Endodermal cell (in vitro differentiated cells): Measurements from ENCODE around the gene RNASE2. TPM values are rescaled to one million over a fixed set of nuclear protein-coding genes. Genes with fewer than 3 reads are reported as not detected.
"Not testable (repeated sequence)": the region's sequence is repeated elsewhere in the genome, so short reads cannot be mapped to it uniquely, and the experiment has no call there.

ENCODE experiments used
- DNase-seq: peaks from one replicate; pipeline ENCODE4 v3.0.0-alpha.2; 2017
- H3K27ac ChIP-seq: 2 replicates; pipeline ENCODE4 v1.5.1; 2013; ENCODE audit warnings: mild to moderate bottlenecking, low read depth, low read length, moderate library complexity
- H3K27me3 ChIP-seq: 2 replicates; pipeline ENCODE4 v1.6.1; 2013; ENCODE audit warnings: mild to moderate bottlenecking, low read length, moderate library complexity; ENCODE audit not compliant: insufficient read depth, control insufficient read depth, poor library complexity, severe bottlenecking
- H3K36me3 ChIP-seq: 2 replicates; pipeline ENCODE4 v1.7.0; 2013; ENCODE audit warnings: mild to moderate bottlenecking, low read length, moderate library complexity; ENCODE audit not compliant: control insufficient read depth, insufficient read depth
- H3K4me1 ChIP-seq: one replicate; pipeline ENCODE4 v1.7.0; 2013; ENCODE audit warnings: low read length; ENCODE audit not compliant: control insufficient read depth, insufficient read depth
- H3K4me3 ChIP-seq: 2 replicates; pipeline ENCODE4 v1.5.1; 2013; ENCODE audit warnings: mild to moderate bottlenecking, low read length, moderate library complexity
- H3K9ac ChIP-seq: 2 replicates; pipeline ENCODE4 v1.6.1; 2013; ENCODE audit warnings: mild to moderate bottlenecking, low read length, moderate library complexity; ENCODE audit not compliant: poor library complexity, severe bottlenecking; ENCODE audit errors: extremely low read depth
- H3K9me3 ChIP-seq: 2 replicates; pipeline ENCODE4 v1.6.1; 2013; ENCODE audit warnings: mild to moderate bottlenecking, low read length, moderate library complexity; ENCODE audit not compliant: control insufficient read depth
- H3K27ac Mint-ChIP-seq: 2 replicates; pipeline ENCODE4 v1.8.0; 2020; ENCODE audit warnings: mixed read lengths
- H3K27me3 Mint-ChIP-seq: 2 replicates; pipeline ENCODE4 v1.8.0; 2021; ENCODE audit warnings: mild to moderate bottlenecking, mixed read lengths; ENCODE audit not compliant: insufficient read depth
- H3K36me3 Mint-ChIP-seq: 2 replicates; pipeline ENCODE4 v1.8.0; 2020; ENCODE audit warnings: low read depth, mixed read lengths
- H3K4me1 Mint-ChIP-seq: 2 replicates; pipeline ENCODE4 v1.8.0; 2020; ENCODE audit warnings: mixed read lengths
- H3K4me3 Mint-ChIP-seq: 2 replicates; pipeline ENCODE4 v1.8.0; 2020; ENCODE audit warnings: mild to moderate bottlenecking, moderate library complexity, mixed read lengths
- H3K9me3 Mint-ChIP-seq: 2 replicates; pipeline ENCODE4 v1.8.0; 2020; ENCODE audit warnings: mild to moderate bottlenecking, mixed read lengths
- WGBS, 2 experiments: methylation state at CpG; one replicate each; pipeline versions ENCODE4 v1.1.5 to v1.1.7; 2013; ENCODE audit warnings: missing lambda C conversion rate in 2 of 2, mixed read lengths in 1 of 2; ENCODE audit not compliant: insufficient coverage in 1 of 2, insufficient read length in 1 of 2; 5-methylcytosine and 5-hydroxymethylcytosine counted together
- total RNA-seq, 2 donors: library from RNA; stranded (reverse); fragmentation: NEBNext Ultra II Directional in 1 of 2; extraction: Animal tissue kit (Norgen Biotek cat#: 25700) in 1 of 2; gene quantifications; 2 replicates in 1 of 2; 3 replicates in 1 of 2; pipeline ENCODE4 v1.2.1, GENCODE V29; 2021
- TF ChIP-seq, protein P1 (sequence below): fragments of 200-600 bp; sonication (generic); conservative IDR thresholded peaks from 2 replicates; pipeline ENCODE4 v1.5.0; 2021; ENCODE audit warnings: antibody characterized with exemption, mild to moderate bottlenecking

Gene RNASE2
- total RNA-seq, 2 donors from 2014 or later = not detected

DNA sequence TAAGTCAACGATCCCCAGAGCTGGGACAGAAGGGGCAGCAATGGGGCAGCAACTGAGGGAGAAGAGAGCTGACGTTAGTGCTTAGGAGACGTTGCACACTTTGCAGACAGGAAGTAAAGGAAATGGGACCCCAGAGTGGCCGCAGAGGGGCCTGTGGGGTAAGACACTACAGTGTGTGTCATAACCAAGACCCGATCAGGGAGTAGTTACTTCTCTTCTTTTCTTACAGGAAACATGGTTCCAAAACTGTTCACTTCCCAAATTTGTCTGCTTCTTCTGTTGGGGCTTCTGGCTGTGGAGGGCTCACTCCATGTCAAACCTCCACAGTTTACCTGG lies 219 bp downstream of the RNASE2 start:
- DNase-seq, H3K4me1 Mint-ChIP-seq, H3K9me3 ChIP-seq, H3K36me3 Mint-ChIP-seq, H3K27me3 ChIP-seq, H3K4me1 ChIP-seq, H3K27ac ChIP-seq, H3K9me3 Mint-ChIP-seq, H3K27ac Mint-ChIP-seq, H3K4me3 ChIP-seq, H3K36me3 ChIP-seq, H3K9ac ChIP-seq, H3K4me3 Mint-ChIP-seq: not testable (repeated sequence)
- peaks cover 29% of the 10 kb centered on the region for H3K27me3 Mint-ChIP-seq
- WGBS, 2 experiments = 80 to 93% methylated on average over 4 to 5 of the region's 5 CpGs

DNA sequence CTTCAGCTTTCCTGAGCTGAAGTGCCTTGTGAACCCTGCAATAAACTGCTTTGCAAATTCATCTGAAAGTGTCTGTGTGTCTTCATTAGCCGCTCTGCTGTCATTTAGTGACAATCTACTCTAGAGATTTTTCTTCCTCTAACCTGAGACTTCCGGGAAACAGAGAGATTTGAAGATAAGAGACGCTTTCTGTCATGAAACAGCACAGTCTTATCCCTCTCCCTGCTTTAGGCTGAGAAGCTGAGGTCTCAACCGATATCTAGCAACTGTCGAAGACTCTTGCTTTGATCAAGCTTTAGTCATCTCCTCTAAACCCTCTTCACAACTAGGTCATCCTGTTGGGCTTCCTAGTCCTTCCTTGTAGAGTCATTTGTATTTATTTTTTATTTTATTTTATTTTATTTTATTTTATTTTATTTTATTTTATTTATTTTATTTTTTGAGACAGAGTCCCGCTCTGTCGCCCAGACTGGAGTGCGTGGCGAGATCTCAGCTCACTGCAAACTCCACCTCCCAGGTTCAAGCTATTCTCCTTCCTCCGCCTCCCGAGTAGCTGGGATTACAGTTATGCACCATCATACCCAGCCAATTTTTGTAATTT lies 1.2 kb downstream of the RNASE2 start:
- Histone ChIP-seq H3K4me3 (no peak overlapping the region), H3K4me1 (no peaks in the 10 kb centered on the region), H3K36me3 (no peaks in the 10 kb centered on the region), H3K27ac (no peak overlapping the region), H3K9me3 (no peaks in the 10 kb centered on the region), H3K27me3 (peaks cover 5% of the 10 kb centered on the region), H3K9ac (no peak overlapping the region)
- DNase-seq = no peak
- WGBS, 2 experiments = 85 to 93% methylated on average over 7 to 11 of the region's 11 CpGs
- Mint-ChIP-seq H3K4me3 (no peak overlapping the region), H3K27ac (no peak overlapping the region), H3K9me3 (no peaks in the 10 kb centered on the region), H3K36me3 (no peaks in the 10 kb centered on the region), H3K27me3 (peaks cover 29% of the 10 kb centered on the region), H3K4me1 (peaks cover 4% of the 10 kb centered on the region)
- TF ChIP-seq, protein P1, sequence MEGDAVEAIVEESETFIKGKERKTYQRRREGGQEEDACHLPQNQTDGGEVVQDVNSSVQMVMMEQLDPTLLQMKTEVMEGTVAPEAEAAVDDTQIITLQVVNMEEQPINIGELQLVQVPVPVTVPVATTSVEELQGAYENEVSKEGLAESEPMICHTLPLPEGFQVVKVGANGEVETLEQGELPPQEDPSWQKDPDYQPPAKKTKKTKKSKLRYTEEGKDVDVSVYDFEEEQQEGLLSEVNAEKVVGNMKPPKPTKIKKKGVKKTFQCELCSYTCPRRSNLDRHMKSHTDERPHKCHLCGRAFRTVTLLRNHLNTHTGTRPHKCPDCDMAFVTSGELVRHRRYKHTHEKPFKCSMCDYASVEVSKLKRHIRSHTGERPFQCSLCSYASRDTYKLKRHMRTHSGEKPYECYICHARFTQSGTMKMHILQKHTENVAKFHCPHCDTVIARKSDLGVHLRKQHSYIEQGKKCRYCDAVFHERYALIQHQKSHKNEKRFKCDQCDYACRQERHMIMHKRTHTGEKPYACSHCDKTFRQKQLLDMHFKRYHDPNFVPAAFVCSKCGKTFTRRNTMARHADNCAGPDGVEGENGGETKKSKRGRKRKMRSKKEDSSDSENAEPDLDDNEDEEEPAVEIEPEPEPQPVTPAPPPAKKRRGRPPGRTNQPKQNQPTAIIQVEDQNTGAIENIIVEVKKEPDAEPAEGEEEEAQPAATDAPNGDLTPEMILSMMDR = no peak

DNA sequence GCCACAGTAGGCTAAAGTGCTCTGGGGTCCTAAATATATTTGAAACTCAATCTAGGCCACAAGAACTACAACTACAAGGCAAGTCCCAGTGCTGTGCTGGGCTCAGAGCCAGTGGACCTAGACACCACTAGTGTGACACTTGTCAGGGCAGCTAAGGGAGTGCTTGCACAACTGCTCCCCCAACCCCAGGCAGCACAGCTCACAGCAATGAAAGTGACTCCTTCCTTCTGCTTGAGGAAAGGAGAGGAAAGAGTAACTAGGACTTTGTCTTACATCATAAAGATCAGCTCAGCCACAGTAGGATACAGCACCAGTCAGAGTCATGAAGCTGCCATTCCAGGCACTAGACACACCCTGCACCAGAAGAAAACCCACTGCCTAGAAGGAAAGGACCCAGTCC lies 3.7 kb downstream of the RNASE2 start:
- DNase-seq, H3K9ac ChIP-seq, H3K4me1 Mint-ChIP-seq, H3K36me3 ChIP-seq, H3K27ac ChIP-seq, H3K4me3 ChIP-seq, H3K27ac Mint-ChIP-seq, H3K4me3 Mint-ChIP-seq, H3K36me3 Mint-ChIP-seq, H3K9me3 Mint-ChIP-seq, H3K4me1 ChIP-seq, H3K9me3 ChIP-seq, H3K27me3 ChIP-seq: not testable (repeated sequence)
- peaks cover 24% of the 10 kb centered on the region for H3K27me3 Mint-ChIP-seq

DNA sequence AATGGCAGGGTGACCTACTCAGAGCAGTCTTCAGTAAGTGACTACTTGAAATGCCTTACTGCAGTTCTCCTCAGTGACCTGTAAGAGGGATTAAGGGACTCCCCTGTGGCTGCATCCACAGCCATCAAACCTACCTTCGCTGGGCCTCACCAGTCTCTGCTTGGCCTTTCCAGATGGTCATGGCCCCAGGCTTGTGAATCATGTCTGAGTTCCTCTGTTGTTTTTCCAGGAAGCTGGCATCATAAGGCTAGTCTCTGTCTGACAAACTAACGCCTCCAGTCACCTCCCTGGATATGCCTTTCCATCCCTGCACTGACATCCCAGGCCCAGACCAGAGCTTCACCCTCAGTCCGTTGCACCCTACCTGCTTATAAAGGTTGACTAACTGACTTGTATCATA lies 14.0 kb downstream of the RNASE2 start:
- H3K27ac ChIP-seq = no peak overlapping the region
- H3K4me3 Mint-ChIP-seq = no peak overlapping the region
- WGBS, 2 experiments = 88 to 100% methylated on average over 2 to 3 of the region's 3 CpGs
- H3K4me3 ChIP-seq = no peak overlapping the region
- no peak overlapping the region for H3K27ac Mint-ChIP-seq
- DNase-seq = peak; percentile 45
- no peak overlapping the region for H3K9ac ChIP-seq
- H3K4me1 Mint-ChIP-seq = peaks cover 7% of the 10 kb centered on the region
- no peaks in the 10 kb centered on the region for H3K9me3 Mint-ChIP-seq
- H3K36me3 Mint-ChIP-seq = no peaks in the 10 kb centered on the region
- peaks cover 42% of the 10 kb centered on the region for H3K27me3 Mint-ChIP-seq
- no peaks in the 10 kb centered on the region for H3K4me1 ChIP-seq
- H3K36me3 ChIP-seq = no peaks in the 10 kb centered on the region
- TF ChIP-seq, protein P1 = peak; percentile 10
- no peaks in the 10 kb centered on the region for H3K9me3 ChIP-seq
- peaks cover 27% of the 10 kb centered on the region for H3K27me3 ChIP-seq
